Esophagus squamous epithelium (tissue), 4 donors: ENCODE measurements around the gene SUPT20HL1.

ENCODE experiments used
- CTCF ChIP-seq, 6 experiments: fragments of 450-650 bp in 4 of 6; fragments of 200-600 bp in 2 of 6; sonication (generic) in 2 of 6; IDR thresholded peaks; one replicate each; pipeline ENCODE4 v1.5.1; 2016 to 2019; ENCODE audit warnings: antibody characterized with exemption in 6 of 6, mild to moderate bottlenecking in 4 of 6, moderate library complexity in 4 of 6
- POLR2A ChIP-seq, 4 donors: fragments of 450-650 bp; IDR thresholded peaks; one replicate each; pipeline ENCODE4 v1.6.1; 2017; ENCODE audit warnings: antibody characterized with exemption in 4 of 4, mild to moderate bottlenecking in 4 of 4, moderate library complexity in 3 of 4

DNA sequence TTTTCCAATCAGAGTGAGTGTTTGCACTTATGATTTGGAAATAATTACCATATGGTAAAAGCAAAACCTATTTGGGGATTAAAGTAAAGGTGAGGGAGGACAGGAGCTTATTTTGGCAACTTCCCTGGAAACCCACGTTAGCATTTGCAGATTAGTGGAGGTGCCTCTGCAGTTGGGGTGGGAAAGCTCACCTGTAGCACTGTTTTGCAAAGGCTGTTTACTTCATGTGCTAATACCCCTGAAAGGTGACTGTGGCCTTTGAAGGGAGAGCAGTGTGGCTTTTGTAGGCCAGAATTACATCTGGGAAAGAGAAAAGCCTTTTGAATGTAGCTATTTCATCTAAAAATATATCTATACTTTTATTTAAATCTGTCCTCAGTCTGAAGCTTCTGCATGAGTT is 9.4 kb downstream of the SUPT20HL1 start:
- TF ChIP-seq POLR2A (IDR thresholded peaks at IDR 0.05), result no peak
- no peak for TF ChIP-seq CTCF (IDR thresholded peaks at IDR 0.05)
